ENCODE results near the gene NUCB1. TPM values are rescaled to one million over a fixed set of nuclear protein-coding genes. Genes with fewer than 3 reads are reported as not detected.
"Not testable (repeated sequence)": the region's sequence is repeated elsewhere in the genome, so short reads cannot be mapped to it uniquely, and the experiment has no call there.

The NUCB1 gene
- polyA plus RNA-seq, 1 donor (not counting 4 experiments of a cell fraction or from before 2014, with no cell fraction given): 44.3 TPM

DNA sequence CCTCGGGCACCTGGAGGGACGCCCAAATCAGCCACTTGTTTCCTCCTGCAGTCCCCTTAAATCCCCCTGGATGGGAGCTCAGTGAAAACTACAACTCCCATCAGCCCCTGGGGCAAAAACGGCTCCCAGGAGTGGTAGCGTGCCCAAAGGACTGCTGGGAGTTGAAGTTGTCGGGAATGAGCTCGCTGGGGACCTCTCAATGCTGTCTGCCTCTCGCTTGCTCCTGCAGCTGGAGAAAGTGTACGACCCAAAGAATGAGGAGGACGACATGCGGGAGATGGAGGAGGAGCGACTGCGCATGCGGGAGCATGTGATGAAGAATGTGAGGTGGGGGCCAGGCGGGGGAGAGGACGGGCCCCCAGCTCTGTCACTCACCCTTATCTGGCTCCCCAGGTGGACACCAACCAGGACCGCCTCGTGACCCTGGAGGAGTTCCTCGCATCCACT is 18.7 kb downstream of the NUCB1 start:
- no peak overlapping the region for H3K27ac ChIP-seq (ENCODE audit: control insufficient read depth, insufficient read depth, low read length)
- no peak overlapping the region for H3K4me2 ChIP-seq (ENCODE audit: control insufficient read depth, extremely low read depth, insufficient read depth, low read depth, low read length)
- H3K79me2 ChIP-seq (ENCODE audit: control insufficient read depth, insufficient read depth, low read length): no peaks in the 10 kb centered on the region
- no peak for DNase-seq (ENCODE audit: low read depth, low spot score)
- peaks cover 17 to 27% of the 10 kb centered on the region in 2 experiments for H3K36me3 ChIP-seq (ENCODE audit: control insufficient read depth in 2 of 2, extremely low read depth in 1 of 2, insufficient read depth in 2 of 2, low read length in 2 of 2)
- no peak overlapping the region for H2AFZ ChIP-seq (ENCODE audit: control insufficient read depth, low read length)
- dilution Hi-C loops (cut with MboI; ENCODE audit: extremely low pct_ligation_motif_present, low sequenced_read_pairs): no loop called here
- no peaks in the 10 kb centered on the region for H4K20me1 ChIP-seq (ENCODE audit: control insufficient read depth, extremely low read depth, insufficient read depth, low read length)
- H3K4me3 ChIP-seq (ENCODE audit: control insufficient read depth in 2 of 3, extremely low read depth in 1 of 3, insufficient read depth in 2 of 3, low read depth in 1 of 3, low read length in 3 of 3): no peak overlapping the region
- H3K27me3 ChIP-seq (ENCODE audit: control insufficient read depth, extremely low read depth, insufficient read depth, low read length): no peaks in the 10 kb centered on the region
- no peaks in the 10 kb centered on the region for H3K4me1 ChIP-seq (ENCODE audit: control insufficient read depth, extremely low read depth, insufficient read depth, low read length)
- H3K9ac ChIP-seq (ENCODE audit: control insufficient read depth, extremely low read depth, insufficient read depth, low read length): no peak overlapping the region
- no peaks in the 10 kb centered on the region for H3K9me3 ChIP-seq (ENCODE audit: control insufficient read depth, low read depth, low read length)
- H3K9me1 ChIP-seq (ENCODE audit: control insufficient read depth, extremely low read depth, insufficient read depth, low read length): no peaks in the 10 kb centered on the region
- TF ChIP-seq EZH2 (IDR thresholded peaks at IDR 0.05; ENCODE audit: low read length): no peak
- TF ChIP-seq, protein P1, sequence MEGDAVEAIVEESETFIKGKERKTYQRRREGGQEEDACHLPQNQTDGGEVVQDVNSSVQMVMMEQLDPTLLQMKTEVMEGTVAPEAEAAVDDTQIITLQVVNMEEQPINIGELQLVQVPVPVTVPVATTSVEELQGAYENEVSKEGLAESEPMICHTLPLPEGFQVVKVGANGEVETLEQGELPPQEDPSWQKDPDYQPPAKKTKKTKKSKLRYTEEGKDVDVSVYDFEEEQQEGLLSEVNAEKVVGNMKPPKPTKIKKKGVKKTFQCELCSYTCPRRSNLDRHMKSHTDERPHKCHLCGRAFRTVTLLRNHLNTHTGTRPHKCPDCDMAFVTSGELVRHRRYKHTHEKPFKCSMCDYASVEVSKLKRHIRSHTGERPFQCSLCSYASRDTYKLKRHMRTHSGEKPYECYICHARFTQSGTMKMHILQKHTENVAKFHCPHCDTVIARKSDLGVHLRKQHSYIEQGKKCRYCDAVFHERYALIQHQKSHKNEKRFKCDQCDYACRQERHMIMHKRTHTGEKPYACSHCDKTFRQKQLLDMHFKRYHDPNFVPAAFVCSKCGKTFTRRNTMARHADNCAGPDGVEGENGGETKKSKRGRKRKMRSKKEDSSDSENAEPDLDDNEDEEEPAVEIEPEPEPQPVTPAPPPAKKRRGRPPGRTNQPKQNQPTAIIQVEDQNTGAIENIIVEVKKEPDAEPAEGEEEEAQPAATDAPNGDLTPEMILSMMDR (optimal IDR thresholded peaks at IDR 0.05 in 1 of 3, IDR thresholded peaks at IDR 0.05 in 1 of 3, conservative IDR thresholded peaks at IDR 0.05 in 1 of 3; ENCODE audit: extremely low read depth in 1 of 3, insufficient read depth in 2 of 3, low read length in 3 of 3): no peak
- FAIRE-seq: no peak

DNA sequence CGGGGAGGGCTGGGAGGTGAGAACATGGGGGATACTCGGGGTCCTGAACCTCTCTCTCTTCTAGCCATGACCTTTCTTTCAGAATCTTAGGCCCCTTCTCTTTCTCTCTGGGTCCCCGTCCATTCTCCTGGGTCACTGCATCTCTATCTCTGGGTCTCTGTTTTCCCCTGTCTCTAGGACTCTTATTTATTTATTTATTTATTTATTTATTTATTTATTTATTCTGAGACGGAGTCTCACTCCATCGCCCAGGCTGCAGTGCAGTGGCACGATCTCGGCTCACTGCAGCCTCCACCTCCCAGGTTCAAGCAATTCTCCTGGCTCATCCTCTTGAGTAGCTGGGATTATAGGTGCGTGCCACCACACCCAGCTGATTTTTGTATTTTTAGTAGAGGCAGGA is 19.2 kb downstream of the NUCB1 start:
- FAIRE-seq; H3K9me1 ChIP-seq (ENCODE audit: control insufficient read depth, extremely low read depth, insufficient read depth, low read length); H3K4me1 ChIP-seq (ENCODE audit: control insufficient read depth, extremely low read depth, insufficient read depth, low read length); H3K9ac ChIP-seq (ENCODE audit: control insufficient read depth, extremely low read depth, insufficient read depth, low read length); dilution Hi-C loops (cut with MboI; ENCODE audit: extremely low pct_ligation_motif_present, low sequenced_read_pairs); H2AFZ ChIP-seq (ENCODE audit: control insufficient read depth, low read length); H3K79me2 ChIP-seq (ENCODE audit: control insufficient read depth, insufficient read depth, low read length); H3K4me2 ChIP-seq (ENCODE audit: control insufficient read depth, extremely low read depth, insufficient read depth, low read depth, low read length); H4K20me1 ChIP-seq (ENCODE audit: control insufficient read depth, extremely low read depth, insufficient read depth, low read length); H3K27me3 ChIP-seq (ENCODE audit: control insufficient read depth, extremely low read depth, insufficient read depth, low read length); DNase-seq (ENCODE audit: low read depth, low spot score); H3K27ac ChIP-seq (ENCODE audit: control insufficient read depth, insufficient read depth, low read length); H3K9me3 ChIP-seq (ENCODE audit: control insufficient read depth, low read depth, low read length); H3K4me3 ChIP-seq (ENCODE audit: control insufficient read depth in 2 of 3, extremely low read depth in 1 of 3, insufficient read depth in 2 of 3, low read depth in 1 of 3, low read length in 3 of 3): not testable (repeated sequence)
- peaks cover 15 to 25% of the 10 kb centered on the region in 2 experiments for H3K36me3 ChIP-seq (ENCODE audit: control insufficient read depth in 2 of 2, extremely low read depth in 1 of 2, insufficient read depth in 2 of 2, low read length in 2 of 2)

DNA sequence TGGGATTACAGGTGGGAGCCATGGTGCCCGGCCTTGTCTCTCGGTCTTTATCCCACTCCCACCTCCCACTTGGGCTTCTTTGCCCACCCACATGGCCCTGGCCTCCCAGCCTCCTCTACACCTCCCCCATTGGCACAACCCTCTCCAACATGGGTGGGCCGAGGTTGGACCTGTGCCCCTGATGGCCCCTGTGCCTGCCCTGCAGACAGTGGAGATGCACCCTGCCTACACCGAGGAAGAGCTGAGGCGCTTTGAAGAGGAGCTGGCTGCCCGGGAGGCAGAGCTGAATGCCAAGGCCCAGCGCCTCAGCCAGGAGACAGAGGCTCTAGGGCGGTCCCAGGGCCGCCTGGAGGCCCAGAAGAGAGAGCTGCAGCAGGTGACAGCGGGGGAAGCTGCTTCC is 20.8 kb downstream of the NUCB1 start:
- Histone ChIP-seq H3K4me1 (ENCODE audit: control insufficient read depth, extremely low read depth, insufficient read depth, low read length) (peaks cover 6% of the 10 kb centered on the region), H3K36me3 (ENCODE audit: control insufficient read depth in 2 of 2, extremely low read depth in 1 of 2, insufficient read depth in 2 of 2, low read length in 2 of 2) (peaks cover 13 to 20% of the 10 kb centered on the region in 2 experiments), H3K79me2 (ENCODE audit: control insufficient read depth, insufficient read depth, low read length) (no peaks in the 10 kb centered on the region), H3K4me3 (ENCODE audit: control insufficient read depth in 2 of 3, extremely low read depth in 1 of 3, insufficient read depth in 2 of 3, low read depth in 1 of 3, low read length in 3 of 3) (no peak overlapping the region), H3K9me3 (ENCODE audit: control insufficient read depth, low read depth, low read length) (no peaks in the 10 kb centered on the region), H4K20me1 (ENCODE audit: control insufficient read depth, extremely low read depth, insufficient read depth, low read length) (no peaks in the 10 kb centered on the region), H3K9me1 (ENCODE audit: control insufficient read depth, extremely low read depth, insufficient read depth, low read length) (no peaks in the 10 kb centered on the region), H3K27me3 (ENCODE audit: control insufficient read depth, extremely low read depth, insufficient read depth, low read length) (no peaks in the 10 kb centered on the region), H3K27ac (ENCODE audit: control insufficient read depth, insufficient read depth, low read length) (no peak overlapping the region), H3K4me2 (ENCODE audit: control insufficient read depth, extremely low read depth, insufficient read depth, low read depth, low read length) (no peak overlapping the region), H2AFZ (ENCODE audit: control insufficient read depth, low read length) (no peak overlapping the region), H3K9ac (ENCODE audit: control insufficient read depth, extremely low read depth, insufficient read depth, low read length) (no peak overlapping the region)
- TF ChIP-seq EZH2 (IDR thresholded peaks at IDR 0.05; ENCODE audit: low read length): no peak
- TF ChIP-seq, protein P1 (optimal IDR thresholded peaks at IDR 0.05 in 1 of 3, IDR thresholded peaks at IDR 0.05 in 1 of 3, conservative IDR thresholded peaks at IDR 0.05 in 1 of 3; ENCODE audit: extremely low read depth in 1 of 3, insufficient read depth in 2 of 3, low read length in 3 of 3): no peak
- no peak for FAIRE-seq
- dilution Hi-C loops (cut with MboI; ENCODE audit: extremely low pct_ligation_motif_present, low sequenced_read_pairs): no loop called here
- DNase-seq (ENCODE audit: low read depth, low spot score): no peak

All from keratinocyte (primary cell).